Neuronal stem cell (in vitro differentiated cells): ENCODE measurements around the gene ZBTB44.

Source experiments
- DNase-seq: peaks from one replicate; pipeline ENCODE4 v3.0.0-alpha.2; 2013; ENCODE audit warnings: low spot score
- H2AFZ ChIP-seq: one replicate; pipeline ENCODE4 v1.6.1; 2013; ENCODE audit warnings: mild to moderate bottlenecking, low read length, inconsistent platforms
- H2AK5ac ChIP-seq: 2 replicates; pipeline ENCODE4 v1.6.1; 2013; ENCODE audit warnings: low read depth, mild to moderate bottlenecking, inconsistent platforms, low read length, moderate library complexity, mixed read lengths
- H2BK120ac ChIP-seq: 2 replicates; pipeline ENCODE4 v1.6.1; 2013; ENCODE audit warnings: low read depth, mild to moderate bottlenecking, inconsistent platforms, low read length, moderate library complexity, mixed read lengths
- H2BK12ac ChIP-seq: one replicate; pipeline ENCODE4 v1.6.1; 2013; ENCODE audit warnings: low read length, inconsistent platforms
- H2BK15ac ChIP-seq: 2 replicates; pipeline ENCODE4 v1.6.1; 2013; ENCODE audit warnings: mild to moderate bottlenecking, low read length, inconsistent platforms, mixed read lengths
- H2BK5ac ChIP-seq: one replicate; pipeline ENCODE4 v1.6.1; 2013; ENCODE audit warnings: inconsistent platforms, mild to moderate bottlenecking, low read length, moderate library complexity
- H3K14ac ChIP-seq: one replicate; pipeline ENCODE4 v1.6.1; 2013; ENCODE audit warnings: low read length, inconsistent platforms
- H3K18ac ChIP-seq: 2 replicates; pipeline ENCODE4 v1.6.1; 2013; ENCODE audit warnings: low read length, inconsistent platforms
- H3K23ac ChIP-seq: 2 replicates; pipeline ENCODE4 v1.6.1; 2013; ENCODE audit warnings: low read depth, mild to moderate bottlenecking, mixed read lengths, low read length, inconsistent platforms; ENCODE audit not compliant: poor library complexity
- H3K27ac ChIP-seq: replicated peaks from 3 replicates; pipeline ENCODE4 v1.5.1; 2013; ENCODE audit warnings: low read length, inconsistent platforms
- H3K27me3 ChIP-seq, 3 experiments: 2 replicates each; pipeline ENCODE4 v1.6.1; 2013; ENCODE audit warnings: low read length in 3 of 3, mild to moderate bottlenecking in 2 of 3, inconsistent platforms in 1 of 3, low read depth in 1 of 3, mixed read lengths in 1 of 3, moderate library complexity in 1 of 3; ENCODE audit not compliant: control insufficient read depth in 3 of 3, insufficient read depth in 3 of 3
- H3K36me3 ChIP-seq, 2 donors: replicated peaks in 1 of 2; 2 replicates each; pipeline ENCODE4 v1.6.1; 2013; ENCODE audit warnings: low read length in 2 of 2; ENCODE audit not compliant: control insufficient read depth in 2 of 2, insufficient read depth in 2 of 2
- H3K4ac ChIP-seq: 2 replicates; pipeline ENCODE4 v1.6.1; 2013; ENCODE audit warnings: inconsistent platforms, mild to moderate bottlenecking, low read length, moderate library complexity
- H3K4me1 ChIP-seq, 2 donors: 1 replicate in 1 of 2; 2 replicates in 1 of 2; pipeline ENCODE4 v1.6.1; 2013; ENCODE audit warnings: low read length in 2 of 2, low read depth in 1 of 2; ENCODE audit not compliant: control insufficient read depth in 2 of 2, insufficient read depth in 1 of 2
- H3K4me2 ChIP-seq: one replicate; pipeline ENCODE4 v1.6.1; 2013; ENCODE audit warnings: mild to moderate bottlenecking, low read length, inconsistent platforms; ENCODE audit not compliant: insufficient read depth, poor library complexity, severe bottlenecking
- H3K4me3 ChIP-seq, 2 donors: 2 replicates each; pipeline ENCODE4 v1.5.1; 2013; ENCODE audit warnings: low read length in 2 of 2, mild to moderate bottlenecking in 2 of 2, inconsistent platforms in 1 of 2, moderate library complexity in 1 of 2
- H3K79me1 ChIP-seq: one replicate; pipeline ENCODE4 v1.6.1; 2013; ENCODE audit warnings: low read depth, mild to moderate bottlenecking, inconsistent platforms, low read length, moderate library complexity
- H3K9ac ChIP-seq: one replicate; pipeline ENCODE4 v1.6.1; 2013; ENCODE audit warnings: mild to moderate bottlenecking, low read depth, low read length, inconsistent platforms; ENCODE audit not compliant: poor library complexity
- H3K9me3 ChIP-seq, 2 donors: replicated peaks in 1 of 2; 2 replicates each; pipeline versions ENCODE3 to v1.6.1; 2013; ENCODE audit warnings: low read length in 2 of 2, mild to moderate bottlenecking in 2 of 2, inconsistent platforms in 1 of 2, low read depth in 1 of 2, mixed read lengths in 1 of 2, moderate library complexity in 1 of 2; ENCODE audit not compliant: control insufficient read depth in 2 of 2, insufficient read depth in 1 of 2
- H4K8ac ChIP-seq: one replicate; pipeline ENCODE4 v1.6.1; 2013; ENCODE audit warnings: low read depth, mild to moderate bottlenecking, inconsistent platforms, low read length, moderate library complexity
- H4K91ac ChIP-seq: one replicate; pipeline ENCODE4 v1.6.1; 2013; ENCODE audit warnings: low read length, low read depth, mild to moderate bottlenecking, inconsistent platforms; ENCODE audit not compliant: poor library complexity
- WGBS, 2 donors: extraction: QIAGEN DNeasy Blood & Tissue Kit; methylation state at CpG; one replicate each; pipeline ENCODE4 v1.1.7; 2013; ENCODE audit warnings: missing lambda C conversion rate in 2 of 2, mixed read lengths in 1 of 2; ENCODE audit not compliant: insufficient read length in 2 of 2, insufficient replicate concordance in 1 of 2; ENCODE audit errors: extremely low coverage in 2 of 2; 5-methylcytosine and 5-hydroxymethylcytosine counted together

The ZBTB44 gene

DNA sequence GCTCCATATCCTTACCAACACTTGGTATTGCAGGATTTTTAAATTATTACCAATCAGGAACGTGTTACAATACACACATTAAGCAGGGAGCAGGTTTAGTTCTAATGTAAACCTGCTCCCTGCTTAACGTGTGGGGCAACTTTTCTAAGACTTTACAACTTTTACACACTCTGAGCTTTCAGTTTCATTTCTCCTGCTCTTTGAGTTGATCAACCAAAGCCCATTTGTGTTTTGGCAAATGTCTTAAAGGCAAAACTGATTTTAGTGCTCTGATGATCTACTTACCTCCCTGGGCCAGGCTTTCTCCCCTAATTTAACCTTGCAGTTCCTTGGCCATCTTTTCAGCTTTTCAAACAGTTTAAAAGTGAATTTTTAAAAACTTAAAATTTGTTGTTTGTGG is 70.9 kb downstream of the ZBTB44 start:
- Histone ChIP-seq H2AFZ (no peak overlapping the region), H3K79me1 (no peaks in the 10 kb centered on the region)
- WGBS, 2 donors = no CpG with 5 or more reads among the region's 2 CpGs

DNA sequence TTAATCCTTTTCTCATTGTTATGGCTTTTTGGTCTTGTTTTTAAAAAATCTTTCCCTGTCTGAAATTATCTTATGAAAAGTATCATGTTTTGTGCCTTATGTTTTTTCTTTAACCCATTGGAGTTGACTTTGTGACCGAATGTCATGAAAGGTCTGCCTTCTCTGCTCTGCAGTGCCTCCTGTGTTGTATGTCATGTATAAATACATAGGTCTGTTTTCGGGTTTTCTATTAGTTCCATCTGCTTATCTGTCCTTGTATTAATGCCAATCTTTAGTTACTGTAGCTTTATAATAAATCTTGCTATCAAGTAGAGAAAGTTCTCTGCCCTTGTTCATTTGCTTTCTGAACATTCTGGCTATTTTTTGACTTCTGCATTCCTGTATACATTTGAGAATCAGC is 73.0 kb downstream of the ZBTB44 start:
- Histone ChIP-seq H2AFZ (no peak overlapping the region), H3K9ac (no peak overlapping the region), H3K4me3 (no peak overlapping the region), H2BK15ac (no peak overlapping the region), H2BK12ac (no peak overlapping the region), H3K14ac (no peak overlapping the region), H2BK120ac (no peak overlapping the region), H3K36me3 (peaks cover 2 to 13% of the 10 kb centered on the region in 2 donors), H3K4ac (no peak overlapping the region), H3K27ac (no peak overlapping the region), H2AK5ac (no peak overlapping the region), H4K91ac (no peak overlapping the region), H3K23ac (no peak overlapping the region), H3K27me3 (no peaks in the 10 kb centered on the region), H3K4me2 (no peak overlapping the region), H3K18ac (no peak overlapping the region), H3K4me1 (no peaks in the 10 kb centered on the region), H2BK5ac (no peak overlapping the region), H3K79me1 (no peaks in the 10 kb centered on the region), H4K8ac (no peak overlapping the region), H3K9me3 (no peaks in the 10 kb centered on the region)
- no peak for DNase-seq
- WGBS, 2 donors = no CpG with 5 or more reads among the region's 2 CpGs

More for the DNA sequence above, 70.9 kb downstream of the ZBTB44 start:
- Histone ChIP-seq H4K8ac (no peak overlapping the region), H3K4me1 (no peaks in the 10 kb centered on the region), H3K27ac (no peak overlapping the region), H3K4me2 (no peak overlapping the region), H2BK12ac (no peak overlapping the region), H3K36me3 (peaks cover 0 to 6% of the 10 kb centered on the region in 2 donors), H4K91ac (no peak overlapping the region), H2BK120ac (no peak overlapping the region), H2BK15ac (no peak overlapping the region), H3K4ac (no peak overlapping the region), H3K14ac (no peak overlapping the region), H3K9me3 (no peaks in the 10 kb centered on the region), H3K9ac (no peak overlapping the region), H3K18ac (no peak overlapping the region), H3K4me3 (no peak overlapping the region), H3K27me3 (no peaks in the 10 kb centered on the region), H3K23ac (no peak overlapping the region), H2BK5ac (no peak overlapping the region), H2AK5ac (no peak overlapping the region)
- no peak for DNase-seq

DNA sequence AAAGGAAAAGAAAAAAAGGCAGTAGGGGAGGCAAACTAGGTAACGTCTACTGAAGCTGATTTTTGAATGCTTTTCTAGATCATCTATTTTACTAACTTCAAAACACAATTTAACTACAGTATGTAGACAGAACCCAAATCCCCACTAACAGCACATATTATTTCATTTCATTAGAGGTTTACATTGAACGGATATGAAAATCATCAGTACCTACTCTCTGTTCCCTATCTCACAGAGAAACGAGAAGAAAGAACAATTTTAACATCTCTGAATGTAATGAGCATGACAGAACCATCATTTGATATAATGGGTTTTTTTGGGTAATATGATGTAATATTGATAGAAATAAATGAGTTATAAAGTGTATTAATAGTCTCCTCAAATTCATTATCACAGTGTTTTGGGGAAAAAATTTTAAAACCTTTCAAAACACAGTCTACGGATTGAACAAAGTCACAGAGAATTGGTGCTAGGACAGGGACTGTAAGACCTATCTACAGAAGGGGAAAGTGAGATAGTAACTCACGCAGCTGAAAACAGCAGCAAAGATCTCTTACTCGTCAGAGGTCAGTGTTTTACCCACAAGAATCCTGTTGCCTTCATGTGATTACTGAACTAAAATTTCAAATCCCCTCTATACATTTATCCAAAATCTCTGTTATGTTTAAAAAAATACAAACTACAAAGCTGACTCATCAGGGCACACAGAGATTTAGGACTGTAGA is 77.3 kb downstream of the ZBTB44 start:
- Histone ChIP-seq H4K91ac (no peak overlapping the region), H3K4me1 (no peaks in the 10 kb centered on the region), H3K14ac (no peak overlapping the region), H2BK15ac (no peak overlapping the region), H4K8ac (no peak overlapping the region), H3K18ac (no peak overlapping the region), H3K4me3 (no peak overlapping the region), H3K4me2 (no peak overlapping the region), H3K27me3 (no peaks in the 10 kb centered on the region), H2AFZ (no peak overlapping the region), H3K9me3 (no peaks in the 10 kb centered on the region), H2AK5ac (no peak overlapping the region), H3K36me3 (peaks cover 2 to 34% of the 10 kb centered on the region in 2 donors), H3K79me1 (no peaks in the 10 kb centered on the region), H2BK12ac (no peak overlapping the region), H3K4ac (no peak overlapping the region), H3K9ac (no peak overlapping the region), H3K23ac (no peak overlapping the region), H2BK5ac (no peak overlapping the region), H3K27ac (no peak overlapping the region), H2BK120ac (no peak overlapping the region)
- no CpG with 5 or more reads among the region's 6 CpGs for WGBS, 2 donors
- no peak for DNase-seq

DNA sequence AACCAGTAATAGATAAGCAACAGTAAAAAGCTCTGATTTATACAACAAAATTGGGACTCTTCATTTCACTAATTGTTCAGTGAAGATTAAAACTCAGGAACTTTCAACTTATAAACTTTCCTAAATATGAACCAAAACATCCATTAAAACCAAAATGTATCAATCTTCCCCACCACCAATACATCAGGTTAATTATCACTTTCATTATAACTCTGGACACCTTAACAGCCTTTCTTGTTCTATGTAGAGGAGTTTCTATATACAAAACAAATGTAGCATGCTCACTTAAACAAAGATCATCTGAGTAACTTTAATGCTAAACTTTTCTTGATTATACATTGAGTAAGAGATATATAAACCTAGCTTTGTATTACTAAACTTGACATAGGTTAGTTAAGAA is 80.4 kb downstream of the ZBTB44 start:
- no peaks in the 10 kb centered on the region for H3K27me3 ChIP-seq
- H3K18ac ChIP-seq = no peak overlapping the region
- H3K4me1 ChIP-seq = no peaks in the 10 kb centered on the region
- no peak overlapping the region for H3K4me2 ChIP-seq
- no peak overlapping the region for H3K23ac ChIP-seq
- H4K8ac ChIP-seq = no peak overlapping the region
- H2BK12ac ChIP-seq = no peak overlapping the region
- no peak overlapping the region for H2BK120ac ChIP-seq
- H2AFZ ChIP-seq = no peak overlapping the region
- no peak overlapping the region for H3K4me3 ChIP-seq
- H4K91ac ChIP-seq = no peak overlapping the region
- no peak overlapping the region for H3K9ac ChIP-seq
- H3K14ac ChIP-seq = no peak overlapping the region
- no peak overlapping the region for H3K4ac ChIP-seq
- H3K79me1 ChIP-seq = no peaks in the 10 kb centered on the region
- no peak overlapping the region for H2BK5ac ChIP-seq
- no peak overlapping the region for H2AK5ac ChIP-seq
- no peak for DNase-seq
- peaks cover 2 to 34% of the 10 kb centered on the region in 2 donors for H3K36me3 ChIP-seq
- H3K27ac ChIP-seq = no peak overlapping the region
- H2BK15ac ChIP-seq = no peak overlapping the region
- no peaks in the 10 kb centered on the region for H3K9me3 ChIP-seq
